Measurements from ENCODE around the gene SLC16A4.

SLC16A4 gene

DNA sequence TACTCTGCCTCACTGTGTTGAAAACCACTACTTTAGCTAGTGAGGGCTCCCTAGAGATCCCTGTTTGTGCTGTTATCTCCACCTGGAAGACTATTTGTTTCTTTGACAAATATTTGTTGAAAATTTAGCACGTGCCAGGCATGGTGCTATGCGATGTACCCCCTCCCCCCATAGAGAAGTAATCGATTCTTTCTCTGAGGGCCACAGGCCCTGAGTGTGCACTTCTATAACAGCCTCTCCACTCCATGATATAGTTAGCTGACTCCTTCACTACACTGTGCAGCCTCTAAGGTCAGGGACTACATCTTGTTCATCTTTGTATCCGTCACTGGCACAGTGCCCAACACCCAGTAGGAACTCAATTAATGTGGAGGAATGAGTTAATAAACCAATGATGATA, 69.0 kb downstream of the SLC16A4 start:
- Histone ChIP-seq H3K9ac (no peak overlapping the region), H3K27me3 (ENCODE audit: insufficient read depth, low read depth) (no peaks in the 10 kb centered on the region), H3K4me2 (no peak overlapping the region), H4K20me1 (ENCODE audit: insufficient read depth) (no peaks in the 10 kb centered on the region), H3K27ac (no peak overlapping the region), H3K4me3 (IDR thresholded peaks at IDR 0.05; ENCODE audit: insufficient read depth, low read depth, low read length) (no peak overlapping the region), H2AFZ (ENCODE audit: low read depth) (no peak overlapping the region), H3K4me1 (ENCODE audit: low read depth, poor library complexity, severe bottlenecking) (no peaks in the 10 kb centered on the region), H3K79me2 (ENCODE audit: insufficient read depth, low read depth) (no peaks in the 10 kb centered on the region), H3K36me3 (ENCODE audit: insufficient read depth) (no peaks in the 10 kb centered on the region)
- TF ChIP-seq, protein P1, sequence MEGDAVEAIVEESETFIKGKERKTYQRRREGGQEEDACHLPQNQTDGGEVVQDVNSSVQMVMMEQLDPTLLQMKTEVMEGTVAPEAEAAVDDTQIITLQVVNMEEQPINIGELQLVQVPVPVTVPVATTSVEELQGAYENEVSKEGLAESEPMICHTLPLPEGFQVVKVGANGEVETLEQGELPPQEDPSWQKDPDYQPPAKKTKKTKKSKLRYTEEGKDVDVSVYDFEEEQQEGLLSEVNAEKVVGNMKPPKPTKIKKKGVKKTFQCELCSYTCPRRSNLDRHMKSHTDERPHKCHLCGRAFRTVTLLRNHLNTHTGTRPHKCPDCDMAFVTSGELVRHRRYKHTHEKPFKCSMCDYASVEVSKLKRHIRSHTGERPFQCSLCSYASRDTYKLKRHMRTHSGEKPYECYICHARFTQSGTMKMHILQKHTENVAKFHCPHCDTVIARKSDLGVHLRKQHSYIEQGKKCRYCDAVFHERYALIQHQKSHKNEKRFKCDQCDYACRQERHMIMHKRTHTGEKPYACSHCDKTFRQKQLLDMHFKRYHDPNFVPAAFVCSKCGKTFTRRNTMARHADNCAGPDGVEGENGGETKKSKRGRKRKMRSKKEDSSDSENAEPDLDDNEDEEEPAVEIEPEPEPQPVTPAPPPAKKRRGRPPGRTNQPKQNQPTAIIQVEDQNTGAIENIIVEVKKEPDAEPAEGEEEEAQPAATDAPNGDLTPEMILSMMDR (conservative IDR thresholded peaks at IDR 0.05; ENCODE audit: low read depth, low read length), result no peak

DNA sequence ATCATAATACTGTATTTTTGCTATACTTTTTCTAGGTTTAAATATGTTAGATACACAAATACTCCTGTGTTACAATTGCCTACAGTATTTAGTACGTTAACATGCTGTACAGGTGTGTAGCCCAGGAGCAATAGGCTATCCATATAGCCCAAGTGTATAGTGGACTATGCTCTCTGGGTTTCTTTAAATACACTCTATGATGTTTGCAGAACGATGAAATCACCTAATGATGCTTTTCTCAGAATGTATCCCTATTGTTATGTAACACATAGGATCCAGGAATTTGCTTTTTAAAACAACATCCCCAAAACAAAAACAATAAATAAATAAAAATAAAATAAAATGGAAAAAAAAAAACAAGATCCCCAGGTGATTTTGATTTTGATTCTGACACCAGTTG, 69.8 kb downstream of the SLC16A4 start:
- no peak overlapping the region for H3K4me2 ChIP-seq
- H3K36me3 ChIP-seq (ENCODE audit: insufficient read depth), result no peaks in the 10 kb centered on the region
- TF ChIP-seq, protein P1 (conservative IDR thresholded peaks at IDR 0.05; ENCODE audit: low read depth, low read length), result no peak
- no peaks in the 10 kb centered on the region for H3K4me1 ChIP-seq (ENCODE audit: low read depth, poor library complexity, severe bottlenecking)
- H3K27me3 ChIP-seq (ENCODE audit: insufficient read depth, low read depth), result no peaks in the 10 kb centered on the region
- no peak overlapping the region for H3K4me3 ChIP-seq (IDR thresholded peaks at IDR 0.05; ENCODE audit: insufficient read depth, low read depth, low read length)
- H4K20me1 ChIP-seq (ENCODE audit: insufficient read depth), result no peaks in the 10 kb centered on the region
- no peak overlapping the region for H3K9ac ChIP-seq
- H3K27ac ChIP-seq, result no peak overlapping the region
- H2AFZ ChIP-seq (ENCODE audit: low read depth), result no peak overlapping the region
- no peaks in the 10 kb centered on the region for H3K79me2 ChIP-seq (ENCODE audit: insufficient read depth, low read depth)

DNA sequence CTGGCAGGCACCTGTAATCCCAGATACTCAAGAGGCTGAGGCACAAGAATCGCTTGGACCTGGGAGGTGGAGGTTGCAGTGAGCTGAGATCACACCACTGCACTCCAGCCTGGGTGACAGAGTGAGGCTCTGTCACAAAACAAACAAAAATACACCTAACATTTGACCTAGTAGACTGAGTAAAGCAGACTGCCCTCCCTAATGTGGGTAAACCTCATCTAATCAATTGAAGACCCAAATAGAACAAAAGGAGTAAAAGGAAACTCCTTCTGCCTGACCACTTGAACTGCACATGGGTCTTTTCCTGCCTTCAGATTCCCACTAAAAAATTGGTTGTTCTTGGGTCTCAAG, 70.7 kb downstream of the SLC16A4 start:
- H2AFZ ChIP-seq (ENCODE audit: low read depth), result no peak overlapping the region
- no peak overlapping the region for H3K4me2 ChIP-seq
- TF ChIP-seq, protein P1 (conservative IDR thresholded peaks at IDR 0.05; ENCODE audit: low read depth, low read length), result no peak
- H3K27ac ChIP-seq, result no peak overlapping the region
- H3K36me3 ChIP-seq (ENCODE audit: insufficient read depth), result no peaks in the 10 kb centered on the region
- no peak overlapping the region for H3K4me3 ChIP-seq (IDR thresholded peaks at IDR 0.05; ENCODE audit: insufficient read depth, low read depth, low read length)
- no peaks in the 10 kb centered on the region for H3K79me2 ChIP-seq (ENCODE audit: insufficient read depth, low read depth)
- no peaks in the 10 kb centered on the region for H3K27me3 ChIP-seq (ENCODE audit: insufficient read depth, low read depth)
- no peaks in the 10 kb centered on the region for H3K4me1 ChIP-seq (ENCODE audit: low read depth, poor library complexity, severe bottlenecking)
- H4K20me1 ChIP-seq (ENCODE audit: insufficient read depth), result no peaks in the 10 kb centered on the region
- no peak overlapping the region for H3K9ac ChIP-seq

DNA sequence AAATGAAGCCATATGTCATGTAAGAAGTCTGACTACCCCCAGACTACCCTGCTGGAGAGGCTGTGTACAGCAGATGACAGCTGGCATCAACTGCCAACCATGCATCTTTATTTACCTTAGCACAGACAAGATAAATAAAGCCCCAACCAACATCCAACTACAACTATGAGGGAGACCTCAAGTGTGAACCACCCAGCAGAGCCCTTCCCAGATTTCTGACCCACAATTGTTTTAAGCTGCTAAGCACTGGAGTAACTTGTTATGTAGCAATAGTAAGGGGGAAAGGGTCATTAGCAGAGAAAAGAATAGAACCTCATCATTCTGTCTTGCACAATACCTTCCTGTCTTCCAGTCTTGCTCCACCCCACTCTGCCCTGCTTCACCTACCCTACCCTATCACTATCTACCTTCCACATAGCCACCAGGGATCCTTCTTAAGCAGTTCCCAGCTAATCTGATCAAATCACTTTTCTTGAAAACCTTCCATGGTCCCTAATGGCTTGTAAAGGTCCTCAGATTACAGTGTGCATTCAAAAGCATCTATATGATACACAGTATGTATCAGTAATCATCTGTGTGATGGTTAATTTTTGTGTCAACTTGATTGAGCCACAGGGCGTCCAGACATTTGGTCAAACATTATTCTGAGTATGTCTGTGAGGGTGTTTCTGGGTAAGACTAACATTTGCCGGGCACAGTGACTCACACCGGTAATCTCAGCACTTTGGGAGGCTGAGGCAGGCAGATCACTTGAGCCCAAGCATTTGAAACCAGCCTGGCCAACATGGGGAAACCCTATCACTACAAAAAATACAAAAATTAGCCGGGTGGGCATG, 71.3 kb downstream of the SLC16A4 start:
- no peak overlapping the region for H3K4me2 ChIP-seq

More for the DNA sequence above, 71.3 kb downstream of the SLC16A4 start:
- no peak overlapping the region for H2AFZ ChIP-seq (ENCODE audit: low read depth)
- H3K4me1 ChIP-seq (ENCODE audit: low read depth, poor library complexity, severe bottlenecking), result no peaks in the 10 kb centered on the region
- no peaks in the 10 kb centered on the region for H3K36me3 ChIP-seq (ENCODE audit: insufficient read depth)
- TF ChIP-seq, protein P1 (conservative IDR thresholded peaks at IDR 0.05; ENCODE audit: low read depth, low read length), result no peak
- H3K27ac ChIP-seq, result no peak overlapping the region
- H3K9ac ChIP-seq, result no peak overlapping the region
- H3K27me3 ChIP-seq (ENCODE audit: insufficient read depth, low read depth), result no peaks in the 10 kb centered on the region
- H3K4me3 ChIP-seq (IDR thresholded peaks at IDR 0.05; ENCODE audit: insufficient read depth, low read depth, low read length), result no peak overlapping the region
- H3K79me2 ChIP-seq (ENCODE audit: insufficient read depth, low read depth), result no peaks in the 10 kb centered on the region
- no peaks in the 10 kb centered on the region for H4K20me1 ChIP-seq (ENCODE audit: insufficient read depth)
